Activated CD4-positive, alpha-beta T cell treated with anti-CD3 and anti-CD28 coated beads for 4 hours (primary cell): ENCODE measurements around the gene FAM120A.

Experiments
- DNase-seq, 2 donors: peaks; one replicate each; pipeline ENCODE4 v3.0.0-alpha.2; 2020

Gene FAM120A

GRCh38 chr9:93597871-93598646 lies 146.6 kb downstream of the FAM120A start:
- DNase-seq, result no peak

- no peak for DNase-seq
Observed at GRCh38 chr9:93598647-93599241, 147.3 kb downstream of the FAM120A start.

- DNase-seq, result no peak
Observed at GRCh38 chr9:93599571-93600403, 148.3 kb downstream of the FAM120A start.

GRCh38 chr9:93600504-93600903 lies 149.0 kb downstream of the FAM120A start:
- no peak for DNase-seq

GRCh38 chr9:93601063-93601462 lies 149.6 kb downstream of the FAM120A start:
- no peak for DNase-seq

- no peak for DNase-seq
Observed at GRCh38 chr9:93601666-93602065, 150.2 kb downstream of the FAM120A start.

- DNase-seq, result no peak
Observed at GRCh38 chr9:93603011-93603410, 151.5 kb downstream of the FAM120A start.

GRCh38 chr9:93603906-93604326 lies 152.4 kb downstream of the FAM120A start:
- DNase-seq, result no peak

- DNase-seq, result no peak
Observed at GRCh38 chr9:93606187-93606586, 154.7 kb downstream of the FAM120A start.

GRCh38 chr9:93610206-93610605 lies 158.7 kb downstream of the FAM120A start:
- DNase-seq, result no peak

- DNase-seq, result no peak
Observed at GRCh38 chr9:93612052-93612795, 160.7 kb downstream of the FAM120A start.

- no peak for DNase-seq
Observed at GRCh38 chr9:93612796-93613154, 161.3 kb downstream of the FAM120A start.

GRCh38 chr9:93613174-93613573 lies 161.7 kb downstream of the FAM120A start:
- DNase-seq, result no peak

- no peak for DNase-seq
Observed at GRCh38 chr9:93613791-93614190, 162.3 kb downstream of the FAM120A start.

GRCh38 chr9:93614830-93615468 lies 163.5 kb downstream of the FAM120A start:
- no peak for DNase-seq
